ENCODE results near the gene PTPRD.

PTPRD gene

DNA sequence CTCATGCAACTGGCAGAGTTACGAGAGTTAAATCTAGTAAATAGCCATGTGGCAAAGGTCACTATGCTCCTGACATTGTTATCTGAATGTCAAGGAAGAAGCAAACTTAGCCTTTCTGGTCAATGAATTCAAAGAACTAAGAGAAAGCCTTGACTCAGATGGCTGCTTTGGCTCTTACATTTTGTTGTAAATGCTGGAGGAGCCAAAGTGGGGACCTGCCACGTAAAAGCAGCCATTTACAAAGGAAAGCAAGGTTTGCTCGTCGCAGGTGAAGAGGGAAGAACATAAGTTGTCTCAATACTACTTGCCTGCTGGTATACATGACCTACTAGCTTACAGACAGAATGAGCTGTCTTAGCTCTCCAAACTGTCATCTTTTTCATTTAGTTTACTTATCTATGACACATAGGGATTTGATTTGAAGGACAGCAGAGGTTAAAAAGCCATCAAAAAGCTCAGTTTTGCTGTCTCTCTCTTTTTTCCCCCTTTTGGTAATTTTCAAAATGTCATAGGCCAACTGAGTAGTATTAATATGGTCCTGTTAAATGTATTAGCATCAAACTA is 1760.4 kb downstream of the PTPRD start:
- Histone ChIP-seq H3K36me3 (ENCODE audit: control insufficient read depth in 2 of 2, insufficient read depth in 1 of 2, low read length in 2 of 2) (no peaks in the 10 kb centered on the region), H3K4me3 (ENCODE audit: low read depth, low read length) (no peak overlapping the region), H3K9me3 (ENCODE audit: control insufficient read depth, insufficient read depth, low read depth, low read length) (no peaks in the 10 kb centered on the region), H3K27ac (ENCODE audit: extremely low read depth, low read depth, low read length) (no peak overlapping the region), H3K4me1 (ENCODE audit: control insufficient read depth, insufficient read depth, low read length) (no peaks in the 10 kb centered on the region; the same call in 1 of the 2 replicates)
- TF ChIP-seq ZNF777 (tag by site-specific recombination; IDR thresholded peaks at IDR 0.05; ENCODE audit: borderline replicate concordance): no peak
- no peak for TF ChIP-seq ZNF677 (tag by site-specific recombination; IDR thresholded peaks at IDR 0.05)
- TF ChIP-seq ZNF2 (tag by site-specific recombination; IDR thresholded peaks at IDR 0.05): no peak
- TF ChIP-seq ZNF660 (tag by site-specific recombination; IDR thresholded peaks at IDR 0.05): no peak
- no peak for TF ChIP-seq SP3 (tag by site-specific recombination; IDR thresholded peaks at IDR 0.05)
- TF ChIP-seq, protein P1, sequence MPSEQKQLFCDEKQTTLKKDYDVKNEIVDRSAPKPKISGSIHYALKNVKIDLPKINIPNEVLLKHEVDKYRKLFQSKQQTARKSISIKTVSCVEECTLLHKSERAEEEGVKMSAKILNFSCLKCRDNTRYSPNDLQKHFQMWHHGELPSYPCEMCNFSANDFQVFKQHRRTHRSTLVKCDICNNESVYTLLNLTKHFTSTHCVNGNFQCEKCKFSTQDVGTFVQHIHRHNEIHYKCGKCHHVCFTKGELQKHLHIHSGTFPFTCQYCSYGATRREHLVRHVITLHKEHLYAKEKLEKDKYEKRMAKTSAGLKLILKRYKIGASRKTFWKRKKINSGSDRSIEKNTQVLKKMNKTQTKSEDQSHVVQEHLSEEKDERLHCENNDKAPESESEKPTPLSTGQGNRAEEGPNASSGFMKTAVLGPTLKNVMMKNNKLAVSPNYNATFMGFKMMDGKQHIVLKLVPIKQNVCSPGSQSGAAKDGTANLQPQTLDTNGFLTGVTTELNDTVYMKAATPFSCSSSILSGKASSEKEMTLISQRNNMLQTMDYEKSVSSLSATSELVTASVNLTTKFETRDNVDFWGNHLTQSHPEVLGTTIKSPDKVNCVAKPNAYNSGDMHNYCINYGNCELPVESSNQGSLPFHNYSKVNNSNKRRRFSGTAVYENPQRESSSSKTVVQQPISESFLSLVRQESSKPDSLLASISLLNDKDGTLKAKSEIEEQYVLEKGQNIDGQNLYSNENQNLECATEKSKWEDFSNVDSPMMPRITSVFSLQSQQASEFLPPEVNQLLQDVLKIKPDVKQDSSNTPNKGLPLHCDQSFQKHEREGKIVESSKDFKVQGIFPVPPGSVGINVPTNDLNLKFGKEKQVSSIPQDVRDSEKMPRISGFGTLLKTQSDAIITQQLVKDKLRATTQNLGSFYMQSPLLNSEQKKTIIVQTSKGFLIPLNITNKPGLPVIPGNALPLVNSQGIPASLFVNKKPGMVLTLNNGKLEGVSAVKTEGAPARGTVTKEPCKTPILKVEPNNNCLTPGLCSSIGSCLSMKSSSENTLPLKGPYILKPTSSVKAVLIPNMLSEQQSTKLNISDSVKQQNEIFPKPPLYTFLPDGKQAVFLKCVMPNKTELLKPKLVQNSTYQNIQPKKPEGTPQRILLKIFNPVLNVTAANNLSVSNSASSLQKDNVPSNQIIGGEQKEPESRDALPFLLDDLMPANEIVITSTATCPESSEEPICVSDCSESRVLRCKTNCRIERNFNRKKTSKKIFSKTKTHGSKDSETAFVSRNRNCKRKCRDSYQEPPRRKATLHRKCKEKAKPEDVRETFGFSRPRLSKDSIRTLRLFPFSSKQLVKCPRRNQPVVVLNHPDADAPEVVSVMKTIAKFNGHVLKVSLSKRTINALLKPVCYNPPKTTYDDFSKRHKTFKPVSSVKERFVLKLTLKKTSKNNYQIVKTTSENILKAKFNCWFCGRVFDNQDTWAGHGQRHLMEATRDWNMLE (tag by site-specific recombination; conservative IDR thresholded peaks at IDR 0.05; ENCODE audit: low read depth): no peak
- TF ChIP-seq, protein P2, sequence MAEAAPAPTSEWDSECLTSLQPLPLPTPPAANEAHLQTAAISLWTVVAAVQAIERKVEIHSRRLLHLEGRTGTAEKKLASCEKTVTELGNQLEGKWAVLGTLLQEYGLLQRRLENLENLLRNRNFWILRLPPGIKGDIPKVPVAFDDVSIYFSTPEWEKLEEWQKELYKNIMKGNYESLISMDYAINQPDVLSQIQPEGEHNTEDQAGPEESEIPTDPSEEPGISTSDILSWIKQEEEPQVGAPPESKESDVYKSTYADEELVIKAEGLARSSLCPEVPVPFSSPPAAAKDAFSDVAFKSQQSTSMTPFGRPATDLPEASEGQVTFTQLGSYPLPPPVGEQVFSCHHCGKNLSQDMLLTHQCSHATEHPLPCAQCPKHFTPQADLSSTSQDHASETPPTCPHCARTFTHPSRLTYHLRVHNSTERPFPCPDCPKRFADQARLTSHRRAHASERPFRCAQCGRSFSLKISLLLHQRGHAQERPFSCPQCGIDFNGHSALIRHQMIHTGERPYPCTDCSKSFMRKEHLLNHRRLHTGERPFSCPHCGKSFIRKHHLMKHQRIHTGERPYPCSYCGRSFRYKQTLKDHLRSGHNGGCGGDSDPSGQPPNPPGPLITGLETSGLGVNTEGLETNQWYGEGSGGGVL (tag by site-specific recombination; IDR thresholded peaks at IDR 0.05): no peak
- no peak for TF ChIP-seq ZNF184 (tag by site-specific recombination; IDR thresholded peaks at IDR 0.05)
- ChIA-PET POLR2A (no interaction called here), CTCF (interaction anchor here (1.7 to 2.0 kb wide), 2 partner anchors 43 to 178 kb away, joined by 5 read pairs; no protein-coding TSS in a partner anchor)

DNA sequence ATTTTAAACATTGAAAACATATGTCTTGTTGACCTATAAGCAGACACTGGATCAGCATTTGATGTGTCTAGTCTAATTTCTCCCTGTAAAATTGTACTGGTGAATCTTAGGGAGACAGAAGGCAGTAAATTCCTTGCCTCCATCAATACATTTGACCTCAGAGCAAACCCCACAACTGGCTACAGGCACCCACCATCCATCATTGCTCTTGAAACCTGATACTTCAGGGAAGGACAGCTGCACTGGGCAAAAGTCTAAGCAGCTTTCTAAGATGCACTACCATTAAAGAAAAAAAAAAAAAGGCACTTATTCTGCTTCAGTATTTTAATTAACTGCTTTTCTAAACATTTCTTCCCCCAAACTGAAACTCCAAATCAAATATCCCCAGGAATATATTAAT is 1761.9 kb downstream of the PTPRD start:
- no peak overlapping the region for H3K27ac ChIP-seq (ENCODE audit: extremely low read depth, low read depth, low read length)
- no peaks in the 10 kb centered on the region for H3K9me3 ChIP-seq (ENCODE audit: control insufficient read depth, insufficient read depth, low read depth, low read length)
- no peaks in the 10 kb centered on the region for H3K36me3 ChIP-seq (ENCODE audit: control insufficient read depth in 2 of 2, insufficient read depth in 1 of 2, low read length in 2 of 2)
- ChIA-PET CTCF (interaction anchor here (0.6 to 1.7 kb wide), 3 partner anchors 19 to 176 kb away, joined by 3 to 5 read pairs (median 3); no protein-coding TSS in a partner anchor), POLR2A (interaction anchor here (0.5 kb wide), 1 partner anchor 86 kb away, joined by 4 read pairs; no protein-coding TSS in a partner anchor)
- H3K4me3 ChIP-seq (ENCODE audit: low read depth, low read length): no peak overlapping the region
- TF ChIP-seq ZNF341 (tag by site-specific recombination; IDR thresholded peaks at IDR 0.05; ENCODE audit: low read depth) (no peak), ZNF23 (tag by site-specific recombination; IDR thresholded peaks at IDR 0.05; ENCODE audit: borderline replicate concordance) (no peak), ZNF140 (tag by site-specific recombination; IDR thresholded peaks at IDR 0.05) (no peak), YY1 (tag by site-specific recombination; IDR thresholded peaks at IDR 0.05) (no peak), MEIS1 (CRISPR knock-in tag; IDR thresholded peaks at IDR 0.05; ENCODE audit: borderline replicate concordance) (no peak), BCL11A (tag by site-specific recombination; IDR thresholded peaks at IDR 0.05; ENCODE audit: low read depth) (no peak), ZNF302 (tag by site-specific recombination; IDR thresholded peaks at IDR 0.05; ENCODE audit: low read depth) (no peak)
- TF ChIP-seq, protein P3, sequence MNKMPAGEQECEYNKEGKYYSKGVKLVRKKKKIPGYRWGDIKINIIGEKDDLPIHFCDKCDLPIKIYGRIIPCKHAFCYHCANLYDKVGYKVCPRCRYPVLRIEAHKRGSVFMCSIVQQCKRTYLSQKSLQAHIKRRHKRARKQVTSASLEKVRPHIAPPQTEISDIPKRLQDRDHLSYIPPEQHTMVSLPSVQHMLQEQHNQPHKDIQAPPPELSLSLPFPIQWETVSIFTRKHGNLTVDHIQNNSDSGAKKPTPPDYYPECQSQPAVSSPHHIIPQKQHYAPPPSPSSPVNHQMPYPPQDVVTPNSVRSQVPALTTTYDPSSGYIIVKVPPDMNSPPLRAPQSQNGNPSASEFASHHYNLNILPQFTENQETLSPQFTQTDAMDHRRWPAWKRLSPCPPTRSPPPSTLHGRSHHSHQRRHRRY (tag by site-specific recombination; IDR thresholded peaks at IDR 0.05): no peak
- H3K4me1 ChIP-seq (ENCODE audit: control insufficient read depth, insufficient read depth, low read length): no peaks in the 10 kb centered on the region; the same call in 1 of the 2 replicates
